ENCODE measurements around the gene STAB1. TPM values are rescaled to one million over a fixed set of nuclear protein-coding genes. Genes with fewer than 3 reads are reported as not detected.

Gene STAB1
- total RNA-seq, 1 donor from 2014 or later = 0.71 TPM

DNA sequence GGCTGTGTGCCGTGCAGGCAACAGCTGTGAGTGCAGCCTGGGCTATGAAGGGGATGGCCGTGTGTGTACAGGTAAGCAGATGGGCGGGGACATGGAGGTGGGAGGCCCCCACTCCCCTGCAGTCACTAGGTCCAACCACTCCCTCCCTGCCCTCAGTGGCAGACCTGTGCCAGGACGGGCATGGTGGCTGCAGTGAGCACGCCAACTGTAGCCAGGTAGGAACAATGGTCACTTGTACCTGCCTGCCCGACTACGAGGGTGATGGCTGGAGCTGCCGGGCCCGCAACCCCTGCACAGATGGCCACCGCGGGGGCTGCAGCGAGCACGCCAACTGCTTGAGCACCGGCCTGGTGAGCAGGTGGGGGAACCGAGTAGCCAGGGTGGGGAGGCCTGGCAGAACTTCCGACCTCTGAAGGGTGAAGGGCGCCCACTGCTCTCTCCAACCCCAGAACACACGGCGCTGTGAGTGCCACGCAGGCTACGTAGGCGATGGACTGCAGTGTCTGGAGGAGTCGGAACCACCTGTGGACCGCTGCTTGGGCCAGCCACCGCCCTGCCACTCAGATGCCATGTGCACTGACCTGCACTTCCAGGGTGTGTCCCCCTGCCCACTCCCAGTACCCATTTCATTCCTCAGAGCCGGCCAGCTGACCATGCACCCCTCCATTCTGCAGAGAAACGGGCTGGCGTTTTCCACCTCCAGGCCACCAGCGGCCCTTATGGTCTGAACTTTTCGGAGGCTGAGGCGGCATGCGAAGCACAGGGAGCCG, 26.9 kb downstream of the STAB1 start:
- DNase-seq (no peak), ATAC-seq (ENCODE audit: low read depth) (no peak)
- H3K9me3 Mint-ChIP-seq = no peaks in the 10 kb centered on the region
- POLR2A ChIA-PET = no interaction called here
- intact Hi-C loops (cut with micrococcal nuclease) = no loop called here
- no peaks in the 10 kb centered on the region for H3K27me3 Mint-ChIP-seq
- H3K4me3 Mint-ChIP-seq = no peak overlapping the region
- peaks cover 1% of the 10 kb centered on the region for H3K36me3 Mint-ChIP-seq (ENCODE audit: low read depth)
- H3K4me1 Mint-ChIP-seq = no peaks in the 10 kb centered on the region
- CTCF ChIA-PET = no interaction called here
- TF ChIP-seq, protein P1, sequence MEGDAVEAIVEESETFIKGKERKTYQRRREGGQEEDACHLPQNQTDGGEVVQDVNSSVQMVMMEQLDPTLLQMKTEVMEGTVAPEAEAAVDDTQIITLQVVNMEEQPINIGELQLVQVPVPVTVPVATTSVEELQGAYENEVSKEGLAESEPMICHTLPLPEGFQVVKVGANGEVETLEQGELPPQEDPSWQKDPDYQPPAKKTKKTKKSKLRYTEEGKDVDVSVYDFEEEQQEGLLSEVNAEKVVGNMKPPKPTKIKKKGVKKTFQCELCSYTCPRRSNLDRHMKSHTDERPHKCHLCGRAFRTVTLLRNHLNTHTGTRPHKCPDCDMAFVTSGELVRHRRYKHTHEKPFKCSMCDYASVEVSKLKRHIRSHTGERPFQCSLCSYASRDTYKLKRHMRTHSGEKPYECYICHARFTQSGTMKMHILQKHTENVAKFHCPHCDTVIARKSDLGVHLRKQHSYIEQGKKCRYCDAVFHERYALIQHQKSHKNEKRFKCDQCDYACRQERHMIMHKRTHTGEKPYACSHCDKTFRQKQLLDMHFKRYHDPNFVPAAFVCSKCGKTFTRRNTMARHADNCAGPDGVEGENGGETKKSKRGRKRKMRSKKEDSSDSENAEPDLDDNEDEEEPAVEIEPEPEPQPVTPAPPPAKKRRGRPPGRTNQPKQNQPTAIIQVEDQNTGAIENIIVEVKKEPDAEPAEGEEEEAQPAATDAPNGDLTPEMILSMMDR (IDR thresholded peaks at IDR 0.05) = no peak
- no peak overlapping the region for H3K27ac Mint-ChIP-seq

DNA sequence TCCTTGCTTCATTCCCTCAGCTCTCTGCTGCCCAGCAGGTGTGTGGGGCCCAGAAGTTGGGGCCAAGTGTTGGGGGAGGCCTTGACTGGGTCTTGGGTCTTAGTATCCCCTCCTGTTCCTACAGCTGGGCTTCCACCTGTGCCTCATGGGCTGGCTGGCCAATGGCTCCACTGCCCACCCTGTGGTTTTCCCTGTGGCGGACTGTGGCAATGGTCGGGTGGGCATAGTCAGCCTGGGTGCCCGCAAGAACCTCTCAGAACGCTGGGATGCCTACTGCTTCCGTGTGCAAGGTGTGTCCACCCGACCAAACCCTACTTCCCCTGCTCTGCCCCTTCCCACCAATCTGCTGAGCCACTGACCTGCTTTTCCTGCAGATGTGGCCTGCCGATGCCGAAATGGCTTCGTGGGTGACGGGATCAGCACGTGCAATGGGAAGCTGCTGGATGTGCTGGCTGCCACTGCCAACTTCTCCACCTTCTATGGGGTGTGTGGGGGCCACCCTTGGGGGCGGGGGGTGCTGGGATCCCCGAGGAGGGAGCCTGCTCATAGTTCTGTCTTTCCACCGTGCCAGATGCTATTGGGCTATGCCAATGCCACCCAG, 27.6 kb downstream of the STAB1 start:
- intact Hi-C loops (cut with micrococcal nuclease) = no loop called here
- H3K36me3 Mint-ChIP-seq (ENCODE audit: low read depth) = peaks cover 1% of the 10 kb centered on the region
- DNase-seq (no peak), ATAC-seq (ENCODE audit: low read depth) (no peak)
- no peaks in the 10 kb centered on the region for H3K27me3 Mint-ChIP-seq
- no peak overlapping the region for H3K4me3 Mint-ChIP-seq
- no peaks in the 10 kb centered on the region for H3K4me1 Mint-ChIP-seq
- ChIA-PET POLR2A (no interaction called here), CTCF (no interaction called here)
- TF ChIP-seq, protein P1 (IDR thresholded peaks at IDR 0.05) = no peak
- no peak overlapping the region for H3K27ac Mint-ChIP-seq
- no peaks in the 10 kb centered on the region for H3K9me3 Mint-ChIP-seq

DNA sequence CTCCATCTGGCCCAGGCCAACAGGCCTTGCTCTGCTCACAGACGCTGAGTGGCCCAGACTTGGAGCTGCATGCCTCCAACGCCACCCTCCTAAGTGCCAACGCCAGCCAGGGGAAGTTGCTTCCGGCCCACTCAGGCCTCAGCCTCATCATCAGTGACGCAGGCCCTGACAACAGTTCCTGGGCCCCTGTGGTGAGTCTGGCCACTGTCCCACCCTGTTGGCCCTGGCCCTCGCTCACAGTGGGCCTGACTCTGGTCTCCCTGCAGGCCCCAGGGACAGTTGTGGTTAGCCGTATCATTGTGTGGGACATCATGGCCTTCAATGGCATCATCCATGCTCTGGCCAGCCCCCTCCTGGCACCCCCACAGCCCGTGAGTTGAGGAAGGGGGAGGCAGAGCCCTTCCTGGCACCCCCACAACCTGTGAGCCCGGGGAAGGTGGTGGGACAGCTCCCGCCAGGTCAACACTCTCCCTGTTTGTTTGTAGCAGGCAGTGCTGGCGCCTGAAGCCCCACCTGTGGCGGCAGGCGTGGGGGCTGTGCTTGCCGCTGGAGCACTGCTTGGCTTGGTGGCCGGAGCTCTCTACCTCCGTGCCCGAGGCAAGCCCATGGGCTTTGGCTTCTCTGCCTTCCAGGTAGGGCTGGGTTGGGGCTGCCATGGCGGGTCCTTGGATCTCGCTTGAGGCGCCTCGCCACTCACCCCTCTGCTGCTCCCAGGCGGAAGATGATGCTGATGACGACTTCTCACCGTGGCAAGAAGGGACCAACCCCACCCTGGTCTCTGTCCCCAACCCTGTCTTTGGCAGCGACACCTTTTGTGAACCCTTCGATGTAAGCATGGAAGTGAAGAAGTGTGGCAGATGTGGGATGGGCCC, 28.5 kb downstream of the STAB1 start:
- DNase-seq = no peak
- no peaks in the 10 kb centered on the region for H3K9me3 Mint-ChIP-seq
- H3K27me3 Mint-ChIP-seq = no peaks in the 10 kb centered on the region

DNA sequence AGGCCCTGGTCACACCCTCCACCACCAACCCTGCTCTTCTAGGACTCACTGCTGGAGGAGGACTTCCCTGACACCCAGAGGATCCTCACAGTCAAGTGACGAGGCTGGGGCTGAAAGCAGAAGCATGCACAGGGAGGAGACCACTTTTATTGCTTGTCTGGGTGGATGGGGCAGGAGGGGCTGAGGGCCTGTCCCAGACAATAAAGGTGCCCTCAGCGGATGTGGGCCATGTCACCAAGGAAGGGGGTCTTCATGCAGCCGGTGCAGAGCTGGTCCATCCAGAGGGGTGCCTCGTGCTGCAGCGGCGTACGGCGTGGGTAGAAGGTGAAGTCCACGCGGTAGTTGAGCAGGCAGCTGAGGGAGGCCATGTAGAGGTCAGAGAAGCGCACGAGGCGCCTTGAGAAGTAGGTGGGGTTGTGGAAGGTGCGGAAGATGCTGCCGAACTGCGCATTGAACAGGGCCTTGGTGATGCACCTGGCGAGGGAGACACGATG, 29.2 kb downstream of the STAB1 start:
- intact Hi-C loops (cut with micrococcal nuclease) = no loop called here
- ATAC-seq (ENCODE audit: low read depth) (no peak), DNase-seq (no peak)
- ChIA-PET POLR2A (interaction anchor here (0.6 kb wide), 1 partner anchor 36 kb away, joined by 3 read pairs; no protein-coding TSS in a partner anchor), CTCF (no interaction called here)
- Mint-ChIP-seq H3K4me3 (no peak overlapping the region), H3K9me3 (no peaks in the 10 kb centered on the region), H3K27me3 (no peaks in the 10 kb centered on the region), H3K36me3 (ENCODE audit: low read depth) (peaks cover 1% of the 10 kb centered on the region), H3K27ac (no peak overlapping the region), H3K4me1 (no peaks in the 10 kb centered on the region)
- TF ChIP-seq, protein P1 (IDR thresholded peaks at IDR 0.05) = no peak

More for the DNA sequence above, 28.5 kb downstream of the STAB1 start:
- intact Hi-C loops (cut with micrococcal nuclease) = no loop called here
- Mint-ChIP-seq H3K27ac (no peak overlapping the region), H3K36me3 (ENCODE audit: low read depth) (peaks cover 1% of the 10 kb centered on the region), H3K4me3 (no peak overlapping the region), H3K4me1 (no peaks in the 10 kb centered on the region)
- ChIA-PET CTCF (no interaction called here), POLR2A (no interaction called here)
- TF ChIP-seq, protein P1 (IDR thresholded peaks at IDR 0.05) = no peak
- ATAC-seq (ENCODE audit: low read depth) = no peak

All from activated B cell treated with CpG ODN at 0.5 μM for 24 hours (primary cell).